ENCODE measurements around the gene ASPHD2.
"Not testable (repeated sequence)": the region's sequence is repeated elsewhere in the genome, so short reads cannot be mapped to it uniquely, and the experiment has no call there.

Gene ASPHD2

DNA sequence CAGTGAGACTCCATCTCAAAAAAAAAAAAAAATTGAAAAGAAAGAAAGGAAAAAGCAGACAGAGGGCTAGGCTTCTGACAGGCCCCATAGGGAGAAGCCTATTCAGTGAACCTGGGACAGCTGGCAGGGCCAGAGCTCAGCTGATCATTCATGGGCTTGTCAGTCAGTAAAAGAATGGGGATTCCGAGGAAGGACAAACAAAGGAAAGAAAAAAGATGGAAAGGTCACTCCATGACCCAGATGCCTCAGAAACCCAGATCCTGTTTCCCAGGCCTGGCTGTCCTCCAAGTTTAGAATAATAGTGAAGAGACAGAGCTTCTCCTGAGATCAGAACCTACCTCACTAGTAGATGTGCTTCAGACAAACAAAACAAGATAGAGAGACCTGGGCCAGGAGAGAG, 34.3 kb upstream of the ASPHD2 start:
- H3K27me3 ChIP-seq (ENCODE audit: control insufficient read depth in 5 of 5, insufficient read depth in 4 of 5, low read length in 5 of 5), result peaks cover 0 to 12% (median 5%) of the 10 kb centered on the region in 5 donors
- H3K27ac ChIP-seq (ENCODE audit: low read depth, low read length), result no peak overlapping the region
- H3K36me3 ChIP-seq (ENCODE audit: control insufficient read depth in 5 of 5, insufficient read depth in 5 of 5, low read length in 5 of 5), result no peaks in the 10 kb centered on the region
- H3K4me3 ChIP-seq (ENCODE audit: low read depth in 1 of 5, low read length in 5 of 5), result no peak overlapping the region
- H3K9ac ChIP-seq (ENCODE audit: low read length in 5 of 5), result no peak overlapping the region
- no peaks in the 10 kb centered on the region for H3K9me3 ChIP-seq (ENCODE audit: control insufficient read depth in 5 of 5, low read length in 5 of 5)
- no peaks in the 10 kb centered on the region for H3K4me1 ChIP-seq (ENCODE audit: control insufficient read depth in 5 of 5, insufficient read depth in 5 of 5, low read length in 5 of 5)

GRCh38 chr22:26395926-26396325, 33.1 kb upstream of the ASPHD2 start:
- Histone ChIP-seq H3K27ac (ENCODE audit: low read depth, low read length) (no peak overlapping the region), H3K36me3 (ENCODE audit: control insufficient read depth in 5 of 5, insufficient read depth in 5 of 5, low read length in 5 of 5) (no peaks in the 10 kb centered on the region), H3K9me3 (ENCODE audit: control insufficient read depth in 5 of 5, low read length in 5 of 5) (no peaks in the 10 kb centered on the region), H3K9ac (ENCODE audit: low read length in 5 of 5) (no peak overlapping the region), H3K4me3 (ENCODE audit: low read depth in 1 of 5, low read length in 5 of 5) (no peak overlapping the region), H3K4me1 (ENCODE audit: control insufficient read depth in 5 of 5, insufficient read depth in 5 of 5, low read length in 5 of 5) (no peaks in the 10 kb centered on the region), H3K27me3 (ENCODE audit: control insufficient read depth in 5 of 5, insufficient read depth in 4 of 5, low read length in 5 of 5) (peaks cover 0 to 12% (median 5%) of the 10 kb centered on the region in 5 donors)

GRCh38 chr22:26398741-26399153, 30.3 kb upstream of the ASPHD2 start:
- Histone ChIP-seq H3K4me1 (ENCODE audit: control insufficient read depth in 5 of 5, insufficient read depth in 5 of 5, low read length in 5 of 5) (no peaks in the 10 kb centered on the region), H3K9ac (ENCODE audit: low read length in 5 of 5) (no peak overlapping the region), H3K27me3 (ENCODE audit: control insufficient read depth in 5 of 5, insufficient read depth in 4 of 5, low read length in 5 of 5) (peaks cover 0 to 11% (median 1%) of the 10 kb centered on the region in 5 donors), H3K27ac (ENCODE audit: low read depth, low read length) (no peak overlapping the region), H3K4me3 (ENCODE audit: low read depth in 1 of 5, low read length in 5 of 5) (no peak overlapping the region), H3K9me3 (ENCODE audit: control insufficient read depth in 5 of 5, low read length in 5 of 5) (no peaks in the 10 kb centered on the region), H3K36me3 (ENCODE audit: control insufficient read depth in 5 of 5, insufficient read depth in 5 of 5, low read length in 5 of 5) (no peaks in the 10 kb centered on the region)

GRCh38 chr22:26399289-26399688, 29.8 kb upstream of the ASPHD2 start:
- H3K4me1 ChIP-seq (ENCODE audit: control insufficient read depth in 5 of 5, insufficient read depth in 5 of 5, low read length in 5 of 5), result no peaks in the 10 kb centered on the region
- no peak overlapping the region for H3K4me3 ChIP-seq (ENCODE audit: low read depth in 1 of 5, low read length in 5 of 5)
- no peaks in the 10 kb centered on the region for H3K9me3 ChIP-seq (ENCODE audit: control insufficient read depth in 5 of 5, low read length in 5 of 5)
- H3K27me3 ChIP-seq (ENCODE audit: control insufficient read depth in 5 of 5, insufficient read depth in 4 of 5, low read length in 5 of 5), result peaks cover 0 to 11% (median 0%) of the 10 kb centered on the region in 5 donors
- H3K27ac ChIP-seq (ENCODE audit: low read depth, low read length), result no peak overlapping the region
- H3K36me3 ChIP-seq (ENCODE audit: control insufficient read depth in 5 of 5, insufficient read depth in 5 of 5, low read length in 5 of 5), result no peaks in the 10 kb centered on the region
- H3K9ac ChIP-seq (ENCODE audit: low read length in 5 of 5), result no peak overlapping the region

DNA sequence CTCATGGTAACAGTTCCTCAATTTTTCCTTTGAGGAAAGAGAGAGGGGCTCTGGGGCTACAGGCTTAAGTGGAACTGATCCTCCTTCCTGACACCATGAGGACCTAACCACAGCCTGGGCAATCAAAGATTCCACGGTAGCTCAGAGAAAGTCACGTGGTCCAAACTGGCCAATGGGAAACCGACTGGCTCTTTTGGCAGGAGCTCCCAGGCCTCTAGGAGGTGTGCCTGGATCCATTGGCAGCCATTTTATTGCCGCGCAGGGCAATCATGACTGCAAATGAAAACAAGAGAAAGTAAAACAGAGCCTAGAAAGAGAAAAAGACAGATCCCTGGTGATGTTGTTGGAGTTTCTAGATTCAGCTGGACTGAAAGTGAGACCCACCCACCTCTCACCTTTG, 27.3 kb upstream of the ASPHD2 start:
- Histone ChIP-seq H3K4me3 (ENCODE audit: low read depth in 1 of 5, low read length in 5 of 5) (no peak overlapping the region), H3K27me3 (ENCODE audit: control insufficient read depth in 5 of 5, insufficient read depth in 4 of 5, low read length in 5 of 5) (peaks cover 2 to 13% (median 8%) of the 10 kb centered on the region in 5 donors), H3K9ac (ENCODE audit: low read length in 5 of 5) (no peak overlapping the region), H3K9me3 (ENCODE audit: control insufficient read depth in 5 of 5, low read length in 5 of 5) (no peaks in the 10 kb centered on the region), H3K36me3 (ENCODE audit: control insufficient read depth in 5 of 5, insufficient read depth in 5 of 5, low read length in 5 of 5) (no peaks in the 10 kb centered on the region), H3K27ac (ENCODE audit: low read depth, low read length) (no peak overlapping the region), H3K4me1 (ENCODE audit: control insufficient read depth in 5 of 5, insufficient read depth in 5 of 5, low read length in 5 of 5) (peaks cover 0 to 7% (median 0%) of the 10 kb centered on the region in 5 donors)

- peaks cover 2 to 17% (median 8%) of the 10 kb centered on the region in 5 donors for H3K27me3 ChIP-seq (ENCODE audit: control insufficient read depth in 5 of 5, insufficient read depth in 4 of 5, low read length in 5 of 5)
- H3K36me3 ChIP-seq (ENCODE audit: control insufficient read depth in 5 of 5, insufficient read depth in 5 of 5, low read length in 5 of 5), result no peaks in the 10 kb centered on the region
- no peak overlapping the region for H3K27ac ChIP-seq (ENCODE audit: low read depth, low read length)
These were observed 24.1 kb upstream of the ASPHD2 start for GRCh38 chr22:26404851-26405421.

GRCh38 chr22:26406118-26406517, 22.9 kb upstream of the ASPHD2 start:
- no peak overlapping the region for H3K4me3 ChIP-seq (ENCODE audit: low read depth in 1 of 5, low read length in 5 of 5)
- no peaks in the 10 kb centered on the region for H3K36me3 ChIP-seq (ENCODE audit: control insufficient read depth in 5 of 5, insufficient read depth in 5 of 5, low read length in 5 of 5)
- H3K4me1 ChIP-seq (ENCODE audit: control insufficient read depth in 5 of 5, insufficient read depth in 5 of 5, low read length in 5 of 5), result peaks cover 0 to 7% (median 0%) of the 10 kb centered on the region in 5 donors
- no peak overlapping the region for H3K27ac ChIP-seq (ENCODE audit: low read depth, low read length)
- peaks cover 2 to 18% (median 8%) of the 10 kb centered on the region in 5 donors for H3K27me3 ChIP-seq (ENCODE audit: control insufficient read depth in 5 of 5, insufficient read depth in 4 of 5, low read length in 5 of 5)
- no peaks in the 10 kb centered on the region for H3K9me3 ChIP-seq (ENCODE audit: control insufficient read depth in 5 of 5, low read length in 5 of 5)
- H3K9ac ChIP-seq (ENCODE audit: low read length in 5 of 5), result no peak overlapping the region

More at GRCh38 chr22:26404851-26405421, 24.1 kb upstream of the ASPHD2 start:
- Histone ChIP-seq H3K4me1 (ENCODE audit: control insufficient read depth in 5 of 5, insufficient read depth in 5 of 5, low read length in 5 of 5) (peaks cover 0 to 7% (median 0%) of the 10 kb centered on the region in 5 donors), H3K9ac (ENCODE audit: low read length in 5 of 5) (no peak overlapping the region), H3K4me3 (ENCODE audit: low read depth in 1 of 5, low read length in 5 of 5) (no peak overlapping the region), H3K9me3 (ENCODE audit: control insufficient read depth in 5 of 5, low read length in 5 of 5) (no peaks in the 10 kb centered on the region)

DNA sequence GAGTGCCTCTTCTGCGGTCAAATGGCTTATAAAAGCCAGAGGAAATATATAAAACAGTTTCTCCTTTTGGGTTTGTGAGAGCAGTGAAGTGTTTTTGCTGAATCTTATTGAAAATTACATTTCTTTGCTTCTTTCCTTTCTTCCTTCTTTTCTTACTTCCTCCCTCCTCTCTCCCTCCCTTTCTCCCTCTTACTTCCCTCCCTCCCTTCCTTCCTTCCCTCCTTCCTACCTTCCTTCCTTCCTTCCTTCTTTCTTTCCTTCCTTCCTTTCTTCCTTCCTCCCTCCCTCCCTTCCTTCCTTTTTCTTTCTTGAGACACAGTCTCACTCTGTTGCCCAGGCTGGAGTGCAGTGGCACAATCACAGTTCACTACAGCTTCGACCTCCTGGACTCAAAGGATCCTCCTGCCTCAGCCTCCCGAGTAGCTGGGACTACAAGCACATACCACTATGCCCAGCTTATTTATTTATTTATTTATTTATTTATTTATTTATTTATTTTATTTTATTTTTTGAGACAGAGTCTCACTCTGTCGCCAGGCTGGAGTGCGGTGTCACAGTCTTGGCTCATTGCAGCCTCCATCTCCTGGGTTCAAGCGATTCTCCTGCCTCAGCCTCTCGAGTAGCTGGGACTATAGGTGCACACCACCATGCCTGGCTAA, 20.4 kb upstream of the ASPHD2 start:
- H3K9me3 ChIP-seq (ENCODE audit: control insufficient read depth in 5 of 5, low read length in 5 of 5); H3K36me3 ChIP-seq (ENCODE audit: control insufficient read depth in 5 of 5, insufficient read depth in 5 of 5, low read length in 5 of 5); H3K9ac ChIP-seq (ENCODE audit: low read length in 5 of 5); H3K4me1 ChIP-seq (ENCODE audit: control insufficient read depth in 5 of 5, insufficient read depth in 5 of 5, low read length in 5 of 5); H3K27ac ChIP-seq (ENCODE audit: low read depth, low read length); H3K4me3 ChIP-seq (ENCODE audit: low read depth in 1 of 5, low read length in 5 of 5): not testable (repeated sequence)
- H3K27me3 ChIP-seq (ENCODE audit: control insufficient read depth in 5 of 5, insufficient read depth in 4 of 5, low read length in 5 of 5), result peaks cover 2 to 25% (median 8%) of the 10 kb centered on the region in 5 donors

DNA sequence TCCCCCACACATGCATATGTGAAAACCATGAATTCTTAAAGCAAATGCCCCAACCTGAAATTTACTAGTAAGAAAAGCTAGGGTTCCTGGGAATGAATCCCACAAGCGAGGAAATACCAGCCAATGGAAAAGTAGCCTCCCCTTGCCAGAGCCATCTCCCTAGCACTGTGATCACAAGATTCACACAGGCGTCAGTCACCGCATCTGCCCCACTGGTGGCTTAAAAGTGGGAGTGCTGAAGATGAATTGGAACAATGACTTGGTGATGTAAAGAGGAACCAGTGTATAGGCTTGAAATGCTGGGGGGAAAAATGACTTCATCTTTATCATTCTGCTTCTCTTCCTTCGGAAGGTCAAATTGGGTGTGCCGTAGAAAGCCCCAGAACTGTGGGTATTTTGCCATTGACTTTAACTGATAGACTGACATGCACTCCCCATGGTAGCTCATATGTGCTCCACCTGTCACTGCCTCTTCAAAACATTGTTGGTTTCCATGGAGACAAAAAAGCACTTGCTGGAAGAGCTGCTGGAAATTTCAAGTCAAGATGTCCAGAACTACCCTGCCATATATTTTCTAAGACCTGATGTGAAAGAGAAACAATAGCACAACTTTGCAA, 19.2 kb upstream of the ASPHD2 start:
- peaks cover 2 to 25% (median 8%) of the 10 kb centered on the region in 5 donors for H3K27me3 ChIP-seq (ENCODE audit: control insufficient read depth in 5 of 5, insufficient read depth in 4 of 5, low read length in 5 of 5)
- peaks cover 0 to 7% (median 0%) of the 10 kb centered on the region in 5 donors for H3K4me1 ChIP-seq (ENCODE audit: control insufficient read depth in 5 of 5, insufficient read depth in 5 of 5, low read length in 5 of 5)
- no peaks in the 10 kb centered on the region for H3K36me3 ChIP-seq (ENCODE audit: control insufficient read depth in 5 of 5, insufficient read depth in 5 of 5, low read length in 5 of 5)
- H3K9ac ChIP-seq (ENCODE audit: low read length in 5 of 5), result no peak overlapping the region
- H3K27ac ChIP-seq (ENCODE audit: low read depth, low read length), result no peak overlapping the region
- H3K9me3 ChIP-seq (ENCODE audit: control insufficient read depth in 5 of 5, low read length in 5 of 5), result no peaks in the 10 kb centered on the region
- no peak overlapping the region for H3K4me3 ChIP-seq (ENCODE audit: low read depth in 1 of 5, low read length in 5 of 5)

DNA sequence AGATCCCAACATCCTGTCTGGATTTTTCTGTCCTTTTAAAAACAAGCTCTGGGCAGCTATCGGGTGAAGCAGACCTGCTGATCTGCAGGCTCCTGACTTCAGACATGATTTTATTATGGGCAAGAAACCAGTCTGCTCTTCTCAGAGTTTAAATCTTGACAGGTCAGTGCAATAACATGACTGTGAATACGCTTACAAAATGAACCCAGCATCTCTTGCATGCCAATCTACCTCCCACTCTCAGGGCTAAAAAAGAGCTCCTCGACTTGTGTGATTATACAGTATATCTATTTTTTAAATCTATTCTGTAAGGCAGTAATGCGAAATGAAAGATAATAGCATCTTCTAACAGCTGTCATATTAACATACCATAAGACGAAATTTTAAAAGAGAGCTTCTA, 18.7 kb upstream of the ASPHD2 start:
- Histone ChIP-seq H3K9me3 (ENCODE audit: control insufficient read depth in 5 of 5, low read length in 5 of 5) (no peaks in the 10 kb centered on the region), H3K27me3 (ENCODE audit: control insufficient read depth in 5 of 5, insufficient read depth in 4 of 5, low read length in 5 of 5) (peaks cover under 1 to 19% (median 6%) of the 10 kb centered on the region in 5 donors), H3K4me1 (ENCODE audit: control insufficient read depth in 5 of 5, insufficient read depth in 5 of 5, low read length in 5 of 5) (peaks cover 0 to 3% (median 0%) of the 10 kb centered on the region in 5 donors), H3K9ac (ENCODE audit: low read length in 5 of 5) (no peak overlapping the region), H3K36me3 (ENCODE audit: control insufficient read depth in 5 of 5, insufficient read depth in 5 of 5, low read length in 5 of 5) (no peaks in the 10 kb centered on the region), H3K27ac (ENCODE audit: low read depth, low read length) (no peak overlapping the region), H3K4me3 (ENCODE audit: low read depth in 1 of 5, low read length in 5 of 5) (no peak overlapping the region)
